ENCODE results near the gene RFPL4A.

GRCh38 chr19:55801416-55801815 is 42.5 kb downstream of the RFPL4A start:
- TF ChIP-seq CTCF (IDR thresholded peaks at IDR 0.05) (no peak), EP300 (IDR thresholded peaks at IDR 0.05) (no peak)
